Neural crest cell (in vitro differentiated cells): ENCODE data around the gene VAMP1. TPM values are rescaled to one million over a fixed set of nuclear protein-coding genes. Genes with fewer than 3 reads are reported as not detected.
A peak's percentile ranks its signal among the peaks of the same experiment; 100 is the strongest.

Experiments
- DNase-seq: peaks from one replicate; pipeline ENCODE4 v3.0.0; 2021; ENCODE audit warnings: low read depth, mixed read lengths, low spot score
- H3K27ac Mint-ChIP-seq: one replicate; pipeline ENCODE4 v1.8.0; 2021; ENCODE audit warnings: mild to moderate bottlenecking, mixed read lengths; ENCODE audit not compliant: unreplicated experiment
- H3K27me3 Mint-ChIP-seq: 2 replicates; pipeline ENCODE4 v1.8.0; 2021; ENCODE audit warnings: low read depth, mild to moderate bottlenecking, mixed read lengths
- H3K36me3 Mint-ChIP-seq: 2 replicates; pipeline ENCODE4 v1.8.0; 2021; ENCODE audit warnings: low read depth, mild to moderate bottlenecking, mixed read lengths
- H3K4me1 Mint-ChIP-seq: 2 replicates; pipeline ENCODE4 v1.8.0; 2021; ENCODE audit warnings: mixed read lengths
- H3K4me3 Mint-ChIP-seq: one replicate; pipeline ENCODE4 v1.8.0; 2021; ENCODE audit warnings: mild to moderate bottlenecking, mixed read lengths
- H3K9me3 Mint-ChIP-seq: 2 replicates; pipeline ENCODE4 v1.8.0; 2021; ENCODE audit warnings: mixed read lengths
- total RNA-seq: library from RNA; stranded (reverse); gene quantifications from 2 replicates; pipeline ENCODE4 v1.2.1, GENCODE V29; 2021
- TF ChIP-seq, protein P1 (sequence below): fragments of 200-600 bp; sonication (generic); conservative IDR thresholded peaks from 2 replicates; pipeline ENCODE4 v1.5.0; 2021; ENCODE audit warnings: antibody characterized with exemption, mild to moderate bottlenecking

VAMP1 gene
- total RNA-seq, 1 donor from 2014 or later, result 9.8 TPM

DNA sequence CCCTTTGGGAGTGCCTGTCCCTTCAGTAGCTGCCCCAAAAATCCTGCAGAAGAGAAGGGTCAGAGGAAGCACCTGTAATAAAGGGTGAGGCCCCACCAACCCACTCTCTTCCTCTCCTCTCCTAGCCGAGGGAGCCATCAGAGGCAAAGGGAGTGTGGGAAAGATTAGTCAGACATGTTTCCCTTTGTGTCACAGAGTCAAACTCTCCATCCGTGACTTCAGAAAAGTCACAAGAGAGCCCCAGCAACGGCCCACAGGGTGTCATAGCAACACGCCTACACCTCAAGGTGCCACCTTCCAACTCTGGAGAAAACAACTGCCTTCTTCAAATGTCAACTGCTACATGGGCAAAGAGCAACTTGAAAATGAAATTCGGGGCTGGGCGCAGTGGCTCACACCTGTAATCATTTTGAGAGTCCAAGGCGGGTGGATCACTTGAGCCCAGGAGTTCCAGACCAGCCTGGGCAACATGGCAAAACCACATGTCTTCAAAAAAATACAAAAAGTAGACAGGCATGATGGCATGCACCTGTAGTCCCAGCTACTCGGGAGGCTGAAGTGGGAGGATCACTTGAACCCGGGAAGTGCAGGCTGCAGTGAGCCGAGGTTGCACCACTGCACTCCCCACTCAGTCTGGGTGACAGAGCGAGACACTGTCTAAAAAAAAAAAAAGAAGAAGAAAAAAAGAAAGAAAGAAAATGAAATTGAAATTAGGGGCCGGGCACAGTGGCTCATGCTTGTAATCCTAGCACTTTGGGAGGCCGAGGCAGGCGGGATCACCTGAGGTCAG lies 43.4 kb downstream of the VAMP1 start:
- Mint-ChIP-seq H3K27me3 (peaks cover 3% of the 10 kb centered on the region), H3K4me1 (peaks cover 19% of the 10 kb centered on the region), H3K9me3 (peaks cover 3% of the 10 kb centered on the region), H3K4me3 (no peak overlapping the region), H3K27ac (no peak overlapping the region), H3K36me3 (no peaks in the 10 kb centered on the region)
- TF ChIP-seq, protein P1, sequence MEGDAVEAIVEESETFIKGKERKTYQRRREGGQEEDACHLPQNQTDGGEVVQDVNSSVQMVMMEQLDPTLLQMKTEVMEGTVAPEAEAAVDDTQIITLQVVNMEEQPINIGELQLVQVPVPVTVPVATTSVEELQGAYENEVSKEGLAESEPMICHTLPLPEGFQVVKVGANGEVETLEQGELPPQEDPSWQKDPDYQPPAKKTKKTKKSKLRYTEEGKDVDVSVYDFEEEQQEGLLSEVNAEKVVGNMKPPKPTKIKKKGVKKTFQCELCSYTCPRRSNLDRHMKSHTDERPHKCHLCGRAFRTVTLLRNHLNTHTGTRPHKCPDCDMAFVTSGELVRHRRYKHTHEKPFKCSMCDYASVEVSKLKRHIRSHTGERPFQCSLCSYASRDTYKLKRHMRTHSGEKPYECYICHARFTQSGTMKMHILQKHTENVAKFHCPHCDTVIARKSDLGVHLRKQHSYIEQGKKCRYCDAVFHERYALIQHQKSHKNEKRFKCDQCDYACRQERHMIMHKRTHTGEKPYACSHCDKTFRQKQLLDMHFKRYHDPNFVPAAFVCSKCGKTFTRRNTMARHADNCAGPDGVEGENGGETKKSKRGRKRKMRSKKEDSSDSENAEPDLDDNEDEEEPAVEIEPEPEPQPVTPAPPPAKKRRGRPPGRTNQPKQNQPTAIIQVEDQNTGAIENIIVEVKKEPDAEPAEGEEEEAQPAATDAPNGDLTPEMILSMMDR, result no peak
- no peak for DNase-seq

DNA sequence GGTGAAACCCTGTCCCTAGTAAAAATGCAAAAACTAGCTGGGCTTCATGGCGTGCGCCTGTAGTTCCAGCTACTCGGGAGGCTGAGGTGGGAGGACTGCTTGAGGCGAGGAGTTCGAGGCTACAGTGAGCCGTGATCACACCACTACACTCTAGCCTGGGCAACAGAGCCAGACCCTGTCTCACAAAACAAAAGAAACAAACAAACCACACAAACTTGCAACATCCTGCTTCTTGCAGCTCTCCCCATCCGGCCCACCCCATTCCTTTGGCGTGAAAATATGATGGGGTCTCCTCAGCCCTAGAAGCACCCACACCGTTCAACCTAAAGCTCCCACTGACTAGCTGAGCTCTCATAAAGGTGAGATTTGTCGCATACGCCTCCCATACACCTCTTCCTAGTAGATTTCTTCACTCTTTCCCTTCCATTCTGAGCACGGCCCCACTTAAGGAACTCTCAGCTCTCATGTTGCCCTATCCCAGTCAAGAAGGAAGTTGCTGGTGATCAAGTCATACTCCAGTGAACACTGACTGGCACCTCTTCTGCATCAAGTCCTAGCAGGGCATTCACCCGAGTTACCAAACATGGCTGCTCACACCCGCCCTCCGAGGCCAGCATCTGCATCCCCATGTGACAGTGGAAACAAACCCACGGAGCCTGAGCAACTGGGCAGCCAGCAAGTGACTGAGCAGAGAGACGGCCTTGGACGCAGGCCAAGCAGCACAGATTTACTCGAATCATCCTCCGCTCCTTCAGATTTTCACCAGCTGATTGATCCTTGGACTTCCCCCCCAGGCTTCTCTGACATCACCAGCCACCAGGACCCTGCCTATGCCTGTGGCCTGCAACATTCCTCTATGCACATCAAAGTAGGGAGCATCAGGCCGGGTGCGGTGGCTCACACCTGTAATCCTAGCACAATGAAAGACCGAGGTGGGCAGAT lies 44.6 kb downstream of the VAMP1 start:
- peaks cover 16% of the 10 kb centered on the region for H3K4me1 Mint-ChIP-seq
- peaks cover 3% of the 10 kb centered on the region for H3K9me3 Mint-ChIP-seq
- H3K27me3 Mint-ChIP-seq, result peaks cover 3% of the 10 kb centered on the region
- no peak for DNase-seq
- TF ChIP-seq, protein P1, result no peak
- no peaks in the 10 kb centered on the region for H3K36me3 Mint-ChIP-seq
- H3K27ac Mint-ChIP-seq, result no peak overlapping the region
- H3K4me3 Mint-ChIP-seq, result no peak overlapping the region

GRCh38 chr12:6424866-6425265 lies 45.6 kb downstream of the VAMP1 start:
- Mint-ChIP-seq H3K27me3 (peaks cover 3% of the 10 kb centered on the region), H3K4me3 (no peak overlapping the region), H3K36me3 (no peaks in the 10 kb centered on the region), H3K4me1 (peaks cover 8% of the 10 kb centered on the region), H3K9me3 (peaks cover 3% of the 10 kb centered on the region), H3K27ac (no peak overlapping the region)
- TF ChIP-seq, protein P1, result no peak
- DNase-seq, result no peak

DNA sequence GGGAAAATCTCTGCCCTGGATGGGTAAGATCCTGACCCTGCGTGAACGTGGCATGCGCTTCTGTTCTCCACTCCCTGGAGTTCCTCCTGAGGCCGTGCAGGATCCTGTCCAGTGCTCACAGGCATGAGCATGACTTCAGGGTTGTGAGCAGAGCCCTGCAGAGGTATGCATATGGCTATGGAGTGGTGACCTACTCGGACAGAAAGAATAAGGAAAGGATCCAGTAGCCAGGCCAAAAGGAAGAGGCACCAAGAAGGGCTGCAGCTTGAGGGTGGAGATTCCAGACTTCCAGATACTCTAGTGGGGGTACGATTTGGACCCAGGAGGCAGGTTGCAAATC lies 46.5 kb downstream of the VAMP1 start:
- no peak for DNase-seq
- Mint-ChIP-seq H3K4me3 (no peak overlapping the region), H3K36me3 (no peaks in the 10 kb centered on the region), H3K4me1 (peaks cover 7% of the 10 kb centered on the region), H3K9me3 (peaks cover 3% of the 10 kb centered on the region), H3K27ac (peak overlapping the region; percentile 71), H3K27me3 (peaks cover 3% of the 10 kb centered on the region)
- TF ChIP-seq, protein P1, result no peak

GRCh38 chr12:6423267-6424007 lies 47.0 kb downstream of the VAMP1 start:
- peaks cover 3% of the 10 kb centered on the region for H3K9me3 Mint-ChIP-seq
- peak; percentile 63 for DNase-seq
- no peaks in the 10 kb centered on the region for H3K36me3 Mint-ChIP-seq
- H3K27ac Mint-ChIP-seq, result peak overlapping the region; percentile 71
- H3K27me3 Mint-ChIP-seq, result peaks cover 3% of the 10 kb centered on the region
- no peak overlapping the region for H3K4me3 Mint-ChIP-seq
- peaks cover 7% of the 10 kb centered on the region for H3K4me1 Mint-ChIP-seq
- TF ChIP-seq, protein P1, result peak; percentile 98
